GM12892 (cell line): Measurements from ENCODE around the gene PGA5.
"Not testable (repeated sequence)": the region's sequence is repeated elsewhere in the genome, so short reads cannot be mapped to it uniquely, and the experiment has no call there.

ENCODE experiments used
- POLR2A ChIP-seq: IDR thresholded peaks from 2 replicates; pipeline ENCODE4 v1.6.1; 2011; ENCODE audit warnings: low read depth, low read length, control low read depth
- POLR2AphosphoS5 ChIP-seq: IDR thresholded peaks from 2 replicates; pipeline ENCODE4 v1.6.1; 2011; ENCODE audit warnings: low read depth, low read length, control low read depth

DNA sequence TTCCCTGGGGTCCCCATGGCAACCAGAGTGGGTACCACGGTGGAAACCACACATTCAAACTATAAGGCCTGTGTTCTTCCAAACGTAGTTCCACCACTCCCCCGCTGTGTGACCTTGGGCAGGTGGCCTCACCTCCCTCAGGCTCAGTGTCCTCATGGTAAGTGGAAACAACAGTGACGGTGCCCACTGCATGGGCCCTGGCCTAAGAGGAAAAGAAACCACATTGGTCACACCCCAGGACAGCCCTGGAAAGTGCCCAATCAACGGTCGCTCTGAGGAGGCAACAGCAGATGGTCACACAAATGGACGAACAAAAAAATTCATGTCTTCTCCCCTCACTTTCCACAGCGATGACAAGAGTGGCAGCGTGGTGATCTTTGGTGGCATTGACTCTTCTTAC lies 7.1 kb downstream of the PGA5 start:
- not testable (repeated sequence) for TF ChIP-seq POLR2A, POLR2AphosphoS5
